ENCODE data around the gene SPATA13.
A peak's percentile ranks its signal among the peaks of the same experiment; 100 is the strongest.

The SPATA13 gene

GRCh38 chr13:24168392-24168750, 7.9 kb downstream of the SPATA13 start:
- no peak for DNase-seq

- no peak for DNase-seq
Measured at GRCh38 chr13:24168979-24169378, 8.5 kb downstream of the SPATA13 start.

- DNase-seq, result no peak
Measured at GRCh38 chr13:24172071-24172470, 11.6 kb downstream of the SPATA13 start.

- DNase-seq, result no peak
Measured at GRCh38 chr13:24173795-24174194, 13.3 kb downstream of the SPATA13 start.

GRCh38 chr13:24175847-24176246, 15.3 kb downstream of the SPATA13 start:
- no peak for DNase-seq

- DNase-seq, result no peak
Measured at GRCh38 chr13:24176351-24177101, 16.0 kb downstream of the SPATA13 start.

GRCh38 chr13:24178847-24179485, 18.4 kb downstream of the SPATA13 start:
- DNase-seq, result no peak

GRCh38 chr13:24179486-24179850, 18.9 kb downstream of the SPATA13 start:
- peak; percentile 13 for DNase-seq

- DNase-seq, result no peak
Measured at GRCh38 chr13:24180750-24181377, 20.3 kb downstream of the SPATA13 start.

GRCh38 chr13:24181991-24182702, 21.6 kb downstream of the SPATA13 start:
- DNase-seq, result no peak

- DNase-seq, result no peak
Measured at GRCh38 chr13:24182703-24183081, 22.2 kb downstream of the SPATA13 start.

- DNase-seq, result peak; percentile 91
Measured at GRCh38 chr13:24183741-24184182, 23.2 kb downstream of the SPATA13 start.

- DNase-seq, result peak; percentile 73
Measured at GRCh38 chr13:24184265-24184841, 23.8 kb downstream of the SPATA13 start.

GRCh38 chr13:24184882-24185281, 24.4 kb downstream of the SPATA13 start:
- DNase-seq, result peak; percentile 35

GRCh38 chr13:24185591-24186232, 25.2 kb downstream of the SPATA13 start:
- DNase-seq, result no peak

- DNase-seq, result no peak
Measured at GRCh38 chr13:24187185-24187584, 26.7 kb downstream of the SPATA13 start.

- peak; percentile 15 for DNase-seq
Measured at GRCh38 chr13:24192057-24192810, 31.7 kb downstream of the SPATA13 start.

- DNase-seq, result no peak
Measured at GRCh38 chr13:24192811-24193162, 32.3 kb downstream of the SPATA13 start.

- DNase-seq, result no peak
Measured at GRCh38 chr13:24194447-24194846, 33.9 kb downstream of the SPATA13 start.

GRCh38 chr13:24195626-24196025, 35.1 kb downstream of the SPATA13 start:
- DNase-seq, result no peak

- no peak for DNase-seq
Measured at GRCh38 chr13:24196593-24197197, 36.2 kb downstream of the SPATA13 start.

GRCh38 chr13:24199016-24199415, 38.5 kb downstream of the SPATA13 start:
- DNase-seq, result no peak
